IPS-NIHi7 (cell line): ENCODE results near the gene COL27A1.
A peak's percentile ranks its signal among the peaks of the same experiment; 100 is the strongest.

ENCODE experiments used
- DNase-seq: peaks from one replicate; pipeline ENCODE4 v3.0.0; 2012; ENCODE audit warnings: mixed read lengths; ENCODE audit errors: extremely low spot score

Gene COL27A1

DNA sequence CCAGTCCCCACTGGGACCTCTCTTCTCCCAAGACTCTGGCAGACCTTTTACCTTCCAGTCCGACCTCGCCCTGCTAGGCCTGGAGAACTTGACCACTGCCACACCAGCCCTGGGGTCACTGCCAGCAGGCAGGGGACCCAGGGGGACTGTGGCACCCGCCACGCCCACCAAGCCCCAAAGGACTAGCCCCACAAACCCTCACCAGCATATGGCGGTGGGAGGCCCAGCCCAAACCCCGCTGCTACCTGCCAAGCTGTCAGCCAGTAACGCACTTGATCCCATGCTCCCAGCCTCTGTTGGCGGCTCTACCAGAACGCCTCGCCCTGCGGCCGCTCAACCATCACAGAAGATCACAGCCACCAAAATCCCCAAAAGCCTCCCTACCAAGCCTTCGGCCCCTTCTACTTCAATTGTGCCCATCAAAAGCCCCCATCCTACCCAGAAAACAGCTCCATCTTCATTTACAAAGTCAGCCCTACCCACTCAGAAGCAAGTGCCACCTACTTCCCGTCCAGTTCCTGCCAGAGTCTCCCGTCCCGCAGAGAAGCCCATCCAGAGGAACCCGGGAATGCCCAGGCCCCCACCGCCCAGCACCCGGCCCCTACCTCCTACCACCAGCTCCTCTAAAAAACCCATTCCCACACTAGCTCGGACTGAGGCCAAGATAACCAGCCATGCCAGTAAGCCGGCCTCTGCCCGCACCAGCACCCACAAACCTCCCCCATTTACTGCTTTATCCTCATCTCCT is 13.1 kb downstream of the COL27A1 start:
- DNase-seq: no peak

DNA sequence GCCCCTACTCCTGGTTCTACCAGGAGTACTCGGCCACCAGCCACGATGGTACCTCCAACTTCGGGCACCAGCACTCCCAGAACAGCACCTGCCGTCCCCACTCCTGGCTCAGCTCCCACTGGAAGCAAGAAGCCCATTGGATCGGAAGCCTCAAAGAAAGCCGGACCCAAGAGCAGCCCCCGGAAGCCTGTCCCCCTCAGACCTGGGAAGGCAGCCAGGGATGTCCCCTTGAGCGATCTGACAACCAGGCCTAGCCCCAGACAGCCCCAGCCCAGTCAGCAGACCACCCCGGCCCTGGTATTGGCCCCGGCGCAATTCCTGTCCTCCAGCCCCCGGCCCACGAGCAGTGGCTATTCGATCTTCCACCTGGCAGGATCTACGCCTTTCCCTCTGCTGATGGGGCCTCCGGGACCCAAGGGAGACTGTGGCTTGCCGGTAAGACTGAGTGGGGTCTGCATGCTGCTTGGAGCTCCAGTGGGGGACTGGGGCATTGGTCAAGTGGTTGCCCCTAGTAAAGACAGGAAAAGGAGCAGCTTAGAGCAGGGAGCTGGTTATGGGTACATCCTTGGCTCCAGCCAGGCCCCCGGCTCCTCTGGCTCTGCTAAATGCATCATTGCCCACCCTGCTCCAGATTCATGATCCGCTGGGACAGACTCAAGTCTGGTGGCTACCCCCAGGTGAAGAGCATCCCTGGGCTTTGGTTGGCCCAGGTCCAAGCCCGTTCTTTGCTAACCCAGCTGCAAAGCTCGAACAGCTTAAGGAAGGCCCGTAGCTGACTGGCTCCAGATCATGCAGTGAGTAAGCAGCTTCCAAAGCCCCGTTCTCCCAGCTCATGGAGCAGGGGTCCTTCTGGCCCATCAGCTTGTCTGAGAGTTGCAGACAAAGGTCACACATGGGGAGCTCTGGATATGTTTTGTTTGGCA is 14.0 kb downstream of the COL27A1 start:
- DNase-seq: no peak

DNA sequence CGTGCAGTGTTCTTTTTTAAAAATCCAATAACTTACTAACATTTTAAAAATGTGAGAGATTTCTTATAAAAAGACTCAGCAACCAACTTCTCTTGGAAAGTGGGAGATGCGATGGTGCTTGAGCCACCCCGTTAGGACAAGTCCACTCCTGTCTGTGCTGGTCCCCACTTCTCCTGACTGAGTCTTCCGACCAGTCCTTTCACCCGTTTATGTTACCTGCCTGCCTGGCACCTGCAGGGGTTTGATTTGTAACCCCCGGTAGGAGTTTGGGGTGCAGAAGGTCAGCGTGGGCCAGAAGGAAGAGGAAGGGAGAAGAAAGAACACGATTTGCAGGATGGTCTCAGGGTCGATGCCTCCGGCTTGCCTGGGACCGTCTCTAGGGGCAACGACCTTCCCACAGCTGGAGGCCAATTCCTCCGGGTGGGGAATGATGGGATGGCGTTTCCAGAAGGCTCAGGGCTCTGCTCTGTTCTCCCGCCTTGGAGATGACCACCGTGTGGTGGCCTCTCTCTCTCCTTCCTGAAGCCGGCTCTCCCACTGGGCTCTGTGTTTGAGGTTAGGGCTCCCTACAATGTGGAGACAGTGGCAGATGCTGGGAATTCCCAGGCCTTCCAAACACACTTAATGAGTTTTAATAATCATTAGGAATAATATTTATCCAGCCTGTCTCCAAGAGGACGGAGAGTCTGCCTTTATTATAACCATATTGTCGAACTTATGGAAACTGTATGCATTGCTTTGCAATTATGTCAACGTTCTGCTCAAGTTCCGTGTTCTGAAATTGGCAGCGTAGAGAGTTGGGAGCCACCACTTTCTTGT is 14.8 kb downstream of the COL27A1 start:
- DNase-seq: no peak

GRCh38 chr9:114170771-114171461 is 15.6 kb downstream of the COL27A1 start:
- no peak for DNase-seq

DNA sequence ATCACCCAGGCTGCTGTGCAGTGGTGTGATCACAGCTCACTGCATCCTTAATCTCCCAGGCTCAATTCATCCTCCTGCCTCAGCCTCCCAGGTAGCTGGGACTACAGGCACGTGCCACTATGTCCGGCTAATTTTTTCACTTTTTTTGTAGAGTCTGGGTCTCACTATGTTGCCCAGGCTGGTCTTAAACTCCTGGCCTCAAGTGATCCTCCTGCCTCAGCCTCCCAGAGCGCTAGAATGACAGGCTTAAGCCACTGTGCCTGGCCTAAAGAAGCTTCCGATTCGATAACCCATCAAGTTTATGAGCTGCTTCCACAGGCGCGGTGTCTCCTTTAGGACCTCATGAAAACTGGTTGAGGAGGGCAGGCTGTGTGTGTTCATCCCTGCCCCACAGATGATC is 16.2 kb downstream of the COL27A1 start:
- DNase-seq: no peak

- no peak for DNase-seq
Observed at GRCh38 chr9:114172981-114173833, 17.9 kb downstream of the COL27A1 start.

DNA sequence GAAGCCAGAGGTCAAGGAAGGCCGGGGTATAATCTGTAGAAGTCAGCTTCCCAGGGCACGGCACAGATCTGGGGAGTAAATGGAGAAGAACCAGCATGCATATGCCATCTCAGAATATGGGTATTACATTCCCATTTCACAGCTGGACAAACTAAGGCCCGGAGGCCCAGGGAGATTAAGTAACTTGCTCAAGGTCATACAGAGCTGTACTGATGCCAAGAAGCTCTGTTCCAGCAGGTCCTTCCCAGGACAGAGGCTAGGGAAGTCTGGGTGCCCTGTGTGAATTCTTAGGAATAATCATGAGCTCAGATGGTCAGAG is 19.2 kb downstream of the COL27A1 start:
- no peak for DNase-seq

- DNase-seq: no peak
Observed at GRCh38 chr9:114174876-114175771, 19.8 kb downstream of the COL27A1 start.

GRCh38 chr9:114176624-114177291 is 21.4 kb downstream of the COL27A1 start:
- no peak for DNase-seq

GRCh38 chr9:114177423-114178064 is 22.2 kb downstream of the COL27A1 start:
- no peak for DNase-seq

DNA sequence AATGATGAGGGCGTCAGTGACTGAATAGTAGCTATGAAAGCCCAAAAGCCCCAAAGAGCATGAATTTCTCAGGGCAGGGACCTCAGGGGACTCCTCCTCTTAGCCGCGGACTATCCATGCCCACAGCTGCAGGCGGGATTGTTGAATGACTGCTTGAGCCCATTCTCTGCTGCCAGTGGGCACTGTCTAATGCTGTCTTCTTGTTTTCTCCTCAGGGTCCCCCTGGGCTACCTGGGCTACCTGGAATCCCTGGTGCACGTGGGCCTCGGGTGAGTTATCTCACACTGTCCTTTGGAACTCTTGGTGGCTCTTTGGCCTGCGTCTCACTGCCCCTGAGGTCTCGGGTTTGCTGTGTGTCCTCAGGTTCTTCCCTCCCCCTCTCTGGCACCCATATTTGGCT is 22.7 kb downstream of the COL27A1 start:
- DNase-seq: no peak

DNA sequence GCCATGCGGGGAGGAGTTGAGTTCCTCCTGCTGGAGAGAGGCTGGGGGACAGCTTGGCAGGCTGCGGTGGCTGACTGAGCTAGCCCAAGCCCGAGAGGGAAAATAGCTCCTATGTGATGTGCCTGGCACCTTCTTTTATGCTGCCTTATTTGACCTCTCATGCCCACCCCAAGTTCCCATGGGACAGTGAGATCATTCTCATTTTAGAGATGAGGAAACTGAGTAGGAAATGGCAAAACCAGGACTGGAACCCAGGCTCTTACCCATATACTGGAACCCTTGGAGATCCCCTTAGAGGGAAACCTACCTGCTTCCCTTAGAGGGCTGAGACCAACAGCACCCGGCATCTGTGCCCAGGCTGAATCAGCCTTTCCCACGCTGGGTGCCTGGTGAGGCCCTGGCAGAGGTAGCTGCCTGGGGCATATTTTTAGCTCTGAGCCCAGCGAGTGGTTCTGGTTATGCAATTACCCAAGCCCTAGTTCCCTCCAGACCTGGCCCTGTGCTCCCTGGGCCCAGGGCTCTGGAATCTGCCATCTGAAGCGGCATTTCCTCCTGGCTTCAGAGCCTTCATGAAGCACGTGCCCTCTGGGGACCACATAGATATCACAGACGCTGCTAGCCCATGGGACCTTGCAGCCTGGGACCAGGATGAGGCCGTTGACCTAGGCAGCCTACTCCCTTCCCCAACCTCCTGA is 23.6 kb downstream of the COL27A1 start:
- no peak for DNase-seq

DNA sequence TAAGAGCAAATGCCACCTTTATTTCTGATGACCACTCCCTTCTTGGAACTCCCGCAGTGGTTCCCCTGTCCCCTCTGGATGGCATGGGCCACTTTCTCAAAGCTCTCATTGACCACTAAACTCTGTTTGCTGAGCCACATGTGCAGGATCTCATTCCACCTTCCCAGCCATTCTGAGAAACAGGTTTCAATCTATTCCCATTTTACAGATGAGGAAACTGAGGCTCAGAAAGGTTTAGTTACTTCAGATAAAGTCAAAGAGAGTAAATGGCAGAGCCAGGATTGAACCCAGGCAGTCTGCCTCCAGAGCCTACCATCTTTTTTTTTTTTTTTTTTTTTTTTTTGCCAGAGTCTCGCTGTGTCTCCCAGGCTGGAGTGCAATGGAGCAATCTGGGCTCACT is 24.2 kb downstream of the COL27A1 start:
- DNase-seq: no peak

GRCh38 chr9:114180696-114181606 is 25.6 kb downstream of the COL27A1 start:
- DNase-seq: peak; percentile 35

- DNase-seq: no peak
Observed at GRCh38 chr9:114181607-114182409, 26.5 kb downstream of the COL27A1 start.

GRCh38 chr9:114183006-114183405 is 27.7 kb downstream of the COL27A1 start:
- no peak for DNase-seq
